TTC549 (cell line): ENCODE measurements around the gene RDH13.
"Not testable (repeated sequence)": the region's sequence is repeated elsewhere in the genome, so short reads cannot be mapped to it uniquely, and the experiment has no call there.

Experiments used
- FAIRE-seq: peaks from 2 replicates; lab custom pipeline; 2012; peaks lifted over from hg19 to GRCh38; lab: Jason Lieb, UNC

RDH13 gene

GRCh38 chr19:55044286-55044685, 18.7 kb downstream of the RDH13 start:
- FAIRE-seq = no peak

DNA sequence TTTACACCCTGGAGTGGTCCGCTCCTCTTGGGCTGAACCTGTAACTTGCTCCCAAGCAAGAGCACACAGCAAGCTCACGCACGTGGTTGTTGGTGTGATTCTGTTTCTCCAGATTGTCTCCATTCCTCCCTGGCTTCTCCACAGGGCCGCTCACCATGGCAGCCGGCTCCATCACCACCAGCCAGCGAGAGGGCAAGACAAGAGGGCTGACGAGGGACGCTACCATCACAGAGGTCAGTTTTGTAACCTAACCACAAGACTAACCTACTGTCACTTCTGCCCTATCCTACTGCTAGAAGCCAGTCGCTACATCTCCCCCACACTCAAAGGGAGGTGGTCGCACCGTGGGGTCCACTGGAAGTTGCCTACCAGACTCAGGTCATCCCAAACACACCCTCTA, 20.3 kb downstream of the RDH13 start:
- FAIRE-seq = no peak

DNA sequence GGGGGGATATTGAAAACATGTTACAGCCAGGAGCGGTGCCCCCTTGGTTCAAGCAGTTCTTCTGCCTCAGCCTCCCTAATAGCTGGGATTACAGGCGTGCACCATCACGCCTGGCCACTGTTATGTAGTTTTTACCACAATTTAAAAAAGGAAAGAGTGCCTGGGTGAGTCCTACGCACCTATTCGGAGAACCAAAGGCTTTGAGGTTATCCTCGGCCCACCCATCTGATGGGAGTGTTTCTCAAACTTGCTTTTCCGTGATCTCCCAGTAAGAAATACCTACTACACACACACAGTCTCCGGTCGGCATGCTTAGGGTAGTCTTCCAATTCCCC, 20.6 kb downstream of the RDH13 start:
- FAIRE-seq = no peak

DNA sequence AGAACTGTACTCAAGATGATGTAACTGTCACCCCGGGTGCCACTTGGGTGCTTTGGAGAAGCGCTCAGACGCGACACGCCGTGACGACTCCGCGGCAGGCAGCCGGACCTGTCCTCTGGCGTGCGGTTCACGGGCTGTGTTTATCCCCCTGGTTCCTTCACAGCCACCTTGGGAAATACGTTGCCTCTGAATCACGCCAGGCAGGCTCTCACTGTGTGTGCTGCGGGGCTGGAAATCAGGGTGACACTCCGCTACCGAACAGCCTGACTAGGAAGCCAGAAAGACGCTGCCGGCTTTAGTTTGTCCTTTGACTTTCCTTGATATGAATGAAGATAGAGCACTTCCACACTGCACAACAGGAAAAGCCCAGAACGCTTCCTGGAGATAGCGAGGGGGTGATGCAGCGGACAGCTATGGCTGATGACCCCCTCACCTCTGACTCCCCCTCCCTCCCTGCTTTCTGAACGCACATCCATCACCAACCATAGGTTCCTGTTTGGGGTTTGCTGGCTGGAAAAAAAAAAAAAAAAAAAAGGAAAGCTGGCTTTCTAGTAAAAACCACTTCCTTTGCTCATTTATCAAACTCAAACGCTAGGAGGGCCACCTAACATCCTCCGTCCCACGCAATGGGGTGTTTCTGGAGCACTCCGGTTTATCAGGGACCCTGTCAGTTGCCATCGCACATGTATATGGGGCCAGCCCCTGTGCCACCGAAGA, 21.2 kb downstream of the RDH13 start:
- no peak for FAIRE-seq

GRCh38 chr19:55041244-55041626, 21.7 kb downstream of the RDH13 start:
- no peak for FAIRE-seq

DNA sequence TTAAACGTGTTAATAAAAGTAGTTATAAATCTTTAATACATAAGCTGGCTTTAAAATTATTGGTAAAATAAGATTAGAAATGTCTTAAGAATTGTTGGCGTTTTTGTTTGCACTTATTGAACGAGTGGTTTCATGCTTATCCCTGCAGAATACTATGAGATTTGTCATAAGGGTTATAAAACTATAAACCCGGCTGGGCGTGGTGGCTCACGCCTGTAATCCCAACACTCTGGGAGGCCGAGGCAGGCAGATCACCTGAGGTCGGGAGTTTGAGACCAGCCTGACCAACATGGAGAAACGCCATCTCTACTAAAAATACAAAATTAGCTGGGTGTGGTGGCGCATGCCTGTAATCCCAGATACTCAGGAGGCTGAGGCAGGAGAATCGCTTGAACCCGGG, 22.3 kb downstream of the RDH13 start:
- not testable (repeated sequence) for FAIRE-seq

GRCh38 chr19:55037603-55038002, 25.3 kb downstream of the RDH13 start:
- FAIRE-seq = not testable (repeated sequence)

DNA sequence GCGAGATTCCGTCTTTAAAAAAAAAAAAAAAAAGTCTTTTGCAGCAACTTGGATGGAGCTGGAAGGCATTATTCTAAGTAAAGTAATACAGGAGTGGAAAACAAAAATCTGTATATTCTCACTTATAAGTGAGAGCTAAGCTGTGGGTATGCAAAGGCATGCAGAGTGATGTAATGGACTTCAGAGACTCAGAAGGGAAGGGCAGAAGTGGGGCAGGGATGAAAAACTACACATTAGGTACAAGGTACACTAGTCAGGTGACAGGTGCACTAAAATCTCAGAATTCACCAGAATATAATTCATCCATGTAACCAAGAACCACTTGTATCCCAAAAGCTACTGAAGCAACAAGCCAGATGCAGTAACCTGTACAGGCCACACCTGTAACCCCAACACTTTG, 26.9 kb downstream of the RDH13 start:
- FAIRE-seq = no peak

- no peak for FAIRE-seq
Measured at GRCh38 chr19:55034751-55035150, 28.2 kb downstream of the RDH13 start.

- FAIRE-seq = not testable (repeated sequence)
Measured at GRCh38 chr19:55032976-55033643, 29.8 kb downstream of the RDH13 start.

DNA sequence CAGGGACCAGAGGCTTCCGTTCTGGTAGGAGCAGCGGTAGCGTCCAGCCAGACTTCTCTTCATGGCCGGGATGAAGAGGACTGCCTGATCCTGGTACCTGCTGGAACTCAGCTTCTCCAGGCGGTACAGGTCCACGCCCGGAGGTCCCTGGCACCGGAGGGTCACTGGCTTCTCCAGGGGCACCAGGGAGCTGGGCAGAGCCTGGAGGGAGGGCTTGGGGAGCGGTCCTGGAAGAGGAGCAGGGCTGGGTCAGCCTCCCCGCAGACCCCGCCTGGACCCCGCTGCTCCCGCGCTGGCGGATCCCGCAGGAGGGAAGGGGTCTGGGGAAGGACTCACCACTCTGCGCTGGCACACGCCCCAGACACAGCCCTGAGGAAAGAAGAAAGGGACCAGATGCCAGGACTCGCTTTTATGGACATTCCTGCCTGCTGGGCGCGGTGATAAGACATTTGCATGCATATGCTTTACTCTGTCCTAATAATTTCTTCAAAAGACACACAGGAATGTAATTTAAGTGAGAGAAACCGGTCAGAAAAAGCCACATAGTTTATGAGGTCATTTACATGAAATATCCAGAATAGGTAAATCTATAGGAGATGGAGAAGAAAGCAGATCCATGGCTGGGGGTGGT, 30.7 kb downstream of the RDH13 start:
- no peak for FAIRE-seq

DNA sequence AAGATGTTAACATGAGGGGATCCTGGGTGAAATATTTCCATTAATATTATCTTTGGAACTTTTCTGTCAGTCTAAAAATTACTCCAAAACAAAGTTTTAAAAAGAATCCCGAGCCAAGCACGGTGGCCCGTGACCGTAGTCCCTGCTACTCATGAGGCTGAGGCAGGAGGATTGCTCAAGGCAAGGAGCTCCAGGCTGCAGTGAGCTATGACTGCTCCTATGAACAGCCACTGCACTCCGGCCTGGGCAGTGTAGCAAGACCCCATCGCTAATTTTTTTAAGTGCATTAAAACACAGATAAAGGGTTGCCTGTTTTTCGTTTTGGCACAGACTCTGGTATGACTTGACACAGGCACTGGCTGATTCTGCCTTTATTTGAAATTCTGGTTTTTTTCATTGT, 31.8 kb downstream of the RDH13 start:
- FAIRE-seq = no peak

GRCh38 chr19:55028757-55029156, 34.2 kb downstream of the RDH13 start:
- FAIRE-seq = no peak

DNA sequence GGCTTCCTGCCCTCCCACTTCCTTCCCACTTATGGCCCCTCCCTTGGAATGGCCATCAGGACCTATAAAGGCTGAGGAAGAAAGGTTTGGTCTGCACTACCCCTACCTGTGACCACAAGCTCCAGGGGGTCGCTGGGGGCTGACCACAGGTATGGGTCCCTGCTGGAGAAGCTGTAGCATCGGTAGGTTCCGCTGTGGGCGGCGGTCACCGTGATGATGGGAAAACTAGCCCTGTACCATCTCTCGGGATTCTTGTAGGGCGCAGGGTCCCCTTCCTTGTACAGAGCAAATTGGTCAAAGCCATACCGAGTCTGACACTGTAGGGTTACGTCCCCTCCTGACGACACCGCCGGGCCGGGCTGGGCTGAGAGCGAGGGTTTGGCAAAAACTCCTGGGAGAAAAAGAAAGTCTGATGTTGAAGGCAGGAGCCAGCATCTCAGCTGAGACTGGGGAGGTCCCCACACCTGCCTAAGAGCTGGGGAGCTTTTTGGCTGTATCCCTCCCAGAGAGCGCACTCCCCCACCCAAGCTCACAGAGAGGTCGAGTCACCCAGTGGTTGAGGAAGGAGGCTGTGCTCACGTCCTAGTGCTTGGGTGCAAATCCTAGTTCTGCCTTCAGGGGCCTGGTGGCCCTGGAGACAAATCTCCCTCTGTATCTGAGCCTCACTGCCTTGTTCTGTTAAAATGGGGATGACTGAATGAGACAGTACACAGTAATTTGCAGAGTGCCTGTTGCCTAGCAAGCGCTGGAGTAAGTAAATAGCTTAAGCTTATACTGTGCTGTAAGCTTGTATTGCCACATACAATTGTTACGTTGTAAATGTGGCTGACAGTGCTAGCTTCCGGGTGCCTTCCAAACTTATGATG, 35.2 kb downstream of the RDH13 start:
- no peak for FAIRE-seq

DNA sequence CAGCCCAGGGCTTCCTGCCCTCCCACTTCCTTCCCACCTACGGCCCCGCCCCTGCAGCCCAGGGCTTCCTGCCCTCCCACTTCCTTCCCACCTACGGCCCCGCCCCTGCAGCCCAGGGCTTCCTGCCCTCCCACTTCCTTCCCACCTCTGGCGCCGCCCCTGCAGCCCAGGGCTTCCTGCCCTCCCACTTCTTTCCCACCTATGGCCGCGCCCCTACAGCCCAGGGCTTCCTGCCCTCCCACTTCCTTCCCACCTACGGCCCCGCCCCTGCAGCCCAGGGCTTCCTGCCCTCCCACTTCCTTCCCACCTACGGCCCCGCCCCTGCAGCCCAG, 35.8 kb downstream of the RDH13 start:
- FAIRE-seq = not testable (repeated sequence)

GRCh38 chr19:55024111-55024510, 38.8 kb downstream of the RDH13 start:
- no peak for FAIRE-seq

GRCh38 chr19:55020351-55020750, 42.6 kb downstream of the RDH13 start:
- not testable (repeated sequence) for FAIRE-seq

GRCh38 chr19:55018633-55019032, 44.3 kb downstream of the RDH13 start:
- FAIRE-seq = no peak

DNA sequence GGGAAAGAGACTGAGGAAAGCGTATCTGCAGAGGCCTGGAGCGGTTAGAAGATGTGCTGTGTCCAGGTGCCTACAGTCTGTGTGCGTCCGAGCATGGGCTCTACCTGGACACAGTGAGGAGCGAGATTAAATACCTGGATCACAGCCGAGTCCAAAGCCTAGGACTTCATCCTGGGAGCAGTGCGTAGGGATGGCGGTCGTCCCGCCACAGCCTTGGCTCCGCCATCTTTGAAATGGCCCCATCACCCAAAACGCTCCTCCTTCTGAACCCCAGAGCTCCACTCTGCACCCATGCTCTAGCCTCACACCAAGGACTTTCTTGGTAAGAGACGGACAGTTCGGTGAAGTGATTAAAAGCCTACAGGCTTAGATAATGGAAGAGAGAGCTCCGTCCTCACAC, 44.7 kb downstream of the RDH13 start:
- FAIRE-seq = no peak

- no peak for FAIRE-seq
Measured at GRCh38 chr19:55016017-55016416, 46.9 kb downstream of the RDH13 start.

DNA sequence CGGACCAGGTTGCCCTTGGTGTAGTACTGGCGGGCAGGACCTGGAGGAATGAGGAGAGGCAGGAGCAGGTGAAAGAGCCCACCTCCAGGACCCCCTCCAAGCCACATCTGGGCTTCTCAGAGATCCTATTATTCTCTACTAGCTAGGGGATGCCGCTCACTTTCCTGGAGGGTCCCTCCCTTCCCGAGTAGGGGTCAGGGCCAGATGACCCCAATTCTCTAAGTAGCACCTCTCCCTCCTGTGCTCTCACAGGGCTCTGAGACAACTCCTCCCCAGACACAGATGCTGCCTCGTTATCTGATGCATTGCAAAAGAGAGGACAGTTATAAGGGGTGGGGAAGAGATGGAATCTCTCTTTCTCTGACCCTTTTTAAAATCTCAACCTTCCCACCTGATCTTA, 47.8 kb downstream of the RDH13 start:
- FAIRE-seq = no peak

- no peak for FAIRE-seq
Measured at GRCh38 chr19:55014714-55015113, 48.2 kb downstream of the RDH13 start.

GRCh38 chr19:55013596-55013995, 49.4 kb downstream of the RDH13 start:
- no peak for FAIRE-seq
